Large intestine (tissue), 3 donors: Measurements from ENCODE around the gene EGF. TPM values are rescaled to one million over a fixed set of nuclear protein-coding genes. Genes with fewer than 3 reads are reported as not detected.

Source experiments
- DNase-seq, 2 donors: peaks; one replicate each; pipeline versions ENCODE4 v3.0.0 to v3.0.0-alpha.2; 2013
- H3K27ac ChIP-seq: one replicate; pipeline ENCODE4 v1.5.1; 2013; ENCODE audit warnings: low read length
- H3K27me3 ChIP-seq: 2 replicates; pipeline ENCODE4 v1.6.1; 2013; ENCODE audit warnings: low read length; ENCODE audit not compliant: control insufficient read depth, insufficient read depth
- H3K36me3 ChIP-seq: 2 replicates; pipeline ENCODE4 v1.6.1; 2013; ENCODE audit warnings: low read length; ENCODE audit not compliant: control insufficient read depth, insufficient read depth
- H3K4me1 ChIP-seq: one replicate; pipeline ENCODE4 v1.6.1; 2013; ENCODE audit warnings: low read length; ENCODE audit not compliant: control insufficient read depth, insufficient read depth
- H3K4me3 ChIP-seq: one replicate; pipeline ENCODE4 v1.5.1; 2013; ENCODE audit warnings: low read length
- H3K9me3 ChIP-seq: one replicate; pipeline ENCODE4 v1.6.1; 2013; ENCODE audit warnings: mild to moderate bottlenecking, low read depth, low read length, moderate library complexity; ENCODE audit not compliant: control insufficient read depth
- WGBS: methylation state at CpG from one replicate; pipeline ENCODE4 v1.1.5; 2013; ENCODE audit warnings: low lambda C conversion rate; ENCODE audit not compliant: insufficient coverage; 5-methylcytosine and 5-hydroxymethylcytosine counted together
- polyA plus RNA-seq: library from polyadenylated mRNA; unstranded; fragments of 120-200 nt; gene quantifications from one replicate; pipeline ENCODE4 v1.2.1, GENCODE V29; 2013

EGF gene
- polyA plus RNA-seq, 1 donor: 28.3 TPM

GRCh38 chr4:110008540-110008939 is 95.9 kb downstream of the EGF start:
- Histone ChIP-seq H3K27ac (no peak overlapping the region), H3K36me3 (no peaks in the 10 kb centered on the region), H3K27me3 (no peaks in the 10 kb centered on the region), H3K4me3 (no peak overlapping the region), H3K9me3 (no peaks in the 10 kb centered on the region), H3K4me1 (peaks cover 12% of the 10 kb centered on the region)
- no CpG with 5 or more reads among the region's 2 CpGs for WGBS
- no peak for DNase-seq

- Histone ChIP-seq H3K4me1 (peaks cover 12% of the 10 kb centered on the region), H3K4me3 (no peak overlapping the region), H3K27ac (no peak overlapping the region), H3K36me3 (no peaks in the 10 kb centered on the region), H3K9me3 (no peaks in the 10 kb centered on the region), H3K27me3 (no peaks in the 10 kb centered on the region)
- DNase-seq: peak; percentile 45 to 67
- WGBS: no CpG with 5 or more reads among the region's 2 CpGs
Observed at GRCh38 chr4:110009550-110009949, 96.9 kb downstream of the EGF start.

GRCh38 chr4:110010797-110011196 is 98.1 kb downstream of the EGF start:
- Histone ChIP-seq H3K4me1 (peaks cover 12% of the 10 kb centered on the region), H3K36me3 (no peaks in the 10 kb centered on the region), H3K9me3 (no peaks in the 10 kb centered on the region), H3K4me3 (no peak overlapping the region), H3K27me3 (no peaks in the 10 kb centered on the region), H3K27ac (no peak overlapping the region)
- no peak for DNase-seq
- 67% methylated on average over 1 of the region's 4 CpGs for WGBS

GRCh38 chr4:110012917-110013316 is 100.2 kb downstream of the EGF start:
- 88% methylated on average over 1 of the region's 1 CpG for WGBS
- H3K4me3 ChIP-seq: no peak overlapping the region
- no peaks in the 10 kb centered on the region for H3K36me3 ChIP-seq
- H3K27me3 ChIP-seq: no peaks in the 10 kb centered on the region
- H3K9me3 ChIP-seq: no peaks in the 10 kb centered on the region
- peaks cover 11% of the 10 kb centered on the region for H3K4me1 ChIP-seq
- DNase-seq: no peak
- no peak overlapping the region for H3K27ac ChIP-seq

- Histone ChIP-seq H3K4me1 (peaks cover 7% of the 10 kb centered on the region), H3K27me3 (no peaks in the 10 kb centered on the region), H3K27ac (no peak overlapping the region), H3K36me3 (no peaks in the 10 kb centered on the region), H3K9me3 (no peaks in the 10 kb centered on the region), H3K4me3 (no peak overlapping the region)
- no CpG with 5 or more reads among the region's 6 CpGs for WGBS
- DNase-seq: no peak
Observed at GRCh38 chr4:110014233-110014632, 101.5 kb downstream of the EGF start.

GRCh38 chr4:110019153-110019552 is 106.5 kb downstream of the EGF start:
- DNase-seq: no peak
- WGBS: 92% methylated on average over 2 of the region's 3 CpGs
- Histone ChIP-seq H3K36me3 (no peaks in the 10 kb centered on the region), H3K27ac (no peak overlapping the region), H3K27me3 (no peaks in the 10 kb centered on the region), H3K9me3 (no peaks in the 10 kb centered on the region), H3K4me3 (no peak overlapping the region), H3K4me1 (no peaks in the 10 kb centered on the region)

- no peaks in the 10 kb centered on the region for H3K36me3 ChIP-seq
- WGBS: 67% methylated on average over 1 of the region's 5 CpGs
- DNase-seq: no peak
- no peak overlapping the region for H3K27ac ChIP-seq
- H3K4me1 ChIP-seq: no peaks in the 10 kb centered on the region
- H3K4me3 ChIP-seq: no peak overlapping the region
- no peaks in the 10 kb centered on the region for H3K27me3 ChIP-seq
- no peaks in the 10 kb centered on the region for H3K9me3 ChIP-seq
Observed at GRCh38 chr4:110020139-110020538, 107.5 kb downstream of the EGF start.

- DNase-seq: no peak
- Histone ChIP-seq H3K27ac (no peak overlapping the region), H3K27me3 (no peaks in the 10 kb centered on the region), H3K36me3 (no peaks in the 10 kb centered on the region), H3K9me3 (no peaks in the 10 kb centered on the region), H3K4me3 (no peak overlapping the region), H3K4me1 (no peaks in the 10 kb centered on the region)
- 92% methylated on average over 2 of the region's 4 CpGs for WGBS
Observed at GRCh38 chr4:110020646-110021443, 108.2 kb downstream of the EGF start.

GRCh38 chr4:110022457-110022856 is 109.8 kb downstream of the EGF start:
- no peaks in the 10 kb centered on the region for H3K36me3 ChIP-seq
- no peak for DNase-seq
- 100% methylated on average over 1 of the region's 4 CpGs for WGBS
- H3K27ac ChIP-seq: no peak overlapping the region
- no peaks in the 10 kb centered on the region for H3K9me3 ChIP-seq
- H3K27me3 ChIP-seq: no peaks in the 10 kb centered on the region
- H3K4me3 ChIP-seq: no peak overlapping the region
- no peaks in the 10 kb centered on the region for H3K4me1 ChIP-seq

- no CpG with 5 or more reads among the region's 1 CpG for WGBS
- H3K36me3 ChIP-seq: no peaks in the 10 kb centered on the region
Observed at GRCh38 chr4:110025056-110025455, 112.4 kb downstream of the EGF start.

GRCh38 chr4:110025718-110026117 is 113.0 kb downstream of the EGF start:
- no peak for DNase-seq

More at GRCh38 chr4:110025056-110025455, 112.4 kb downstream of the EGF start:
- H3K27ac ChIP-seq: no peak overlapping the region
- H3K4me3 ChIP-seq: no peak overlapping the region
- no peak for DNase-seq
- no peaks in the 10 kb centered on the region for H3K27me3 ChIP-seq
- no peaks in the 10 kb centered on the region for H3K9me3 ChIP-seq
- no peaks in the 10 kb centered on the region for H3K4me1 ChIP-seq

More at GRCh38 chr4:110025718-110026117, 113.0 kb downstream of the EGF start:
- no peak overlapping the region for H3K27ac ChIP-seq
- no peak overlapping the region for H3K4me3 ChIP-seq
- H3K36me3 ChIP-seq: no peaks in the 10 kb centered on the region
- peaks cover 1% of the 10 kb centered on the region for H3K9me3 ChIP-seq
- no peaks in the 10 kb centered on the region for H3K4me1 ChIP-seq
- no CpG with 5 or more reads among the region's 3 CpGs for WGBS
- no peaks in the 10 kb centered on the region for H3K27me3 ChIP-seq
